GM21447 (cell line): ENCODE measurements around the gene PLA2G6.

Experiments used
- ATAC-seq: cut with Tn5 transposase; IDR thresholded peaks from one replicate; pipeline ENCODE4 v1.9.1; 2021; ENCODE audit not compliant: unreplicated experiment

PLA2G6 gene

GRCh38 chr22:38181453-38182200, at the start of gene PLA2G6:
Gene PLA2G6, minus strand, starts transcription at chr22:38181830. Its CDS starts 12,404 bp downstream, at chr22:38169426.
- peak; percentile 68 for ATAC-seq

GRCh38 chr22:38230916-38231315, 49.3 kb upstream of the PLA2G6 start:
- no peak for ATAC-seq

- no peak for ATAC-seq
Measured at GRCh38 chr22:38230108-38230825, 48.6 kb upstream of the PLA2G6 start.

GRCh38 chr22:38228873-38229740, 47.5 kb upstream of the PLA2G6 start:
- ATAC-seq: no peak

- ATAC-seq: no peak
Measured at GRCh38 chr22:38228326-38228872, 46.8 kb upstream of the PLA2G6 start.

- no peak for ATAC-seq
Measured at GRCh38 chr22:38226853-38227649, 45.4 kb upstream of the PLA2G6 start.

GRCh38 chr22:38223289-38223960, 41.8 kb upstream of the PLA2G6 start:
- ATAC-seq: no peak

GRCh38 chr22:38222797-38223119, 41.1 kb upstream of the PLA2G6 start:
- no peak for ATAC-seq

- ATAC-seq: no peak
Measured at GRCh38 chr22:38221908-38222796, 40.5 kb upstream of the PLA2G6 start.

GRCh38 chr22:38221407-38221806, 39.8 kb upstream of the PLA2G6 start:
- ATAC-seq: no peak

- ATAC-seq: no peak
Measured at GRCh38 chr22:38220653-38221386, 39.2 kb upstream of the PLA2G6 start.

- ATAC-seq: no peak
Measured at GRCh38 chr22:38220163-38220562, 38.5 kb upstream of the PLA2G6 start.

- no peak for ATAC-seq
Measured at GRCh38 chr22:38219632-38220031, 38.0 kb upstream of the PLA2G6 start.

- no peak for ATAC-seq
Measured at GRCh38 chr22:38218661-38219622, 37.3 kb upstream of the PLA2G6 start.

- no peak for ATAC-seq
Measured at GRCh38 chr22:38215156-38216038, 33.8 kb upstream of the PLA2G6 start.
